Astrocyte of the spinal cord (primary cell): Measurements from ENCODE around the gene NWD2.

Source experiments
- DNase-seq: peaks from one replicate; pipeline ENCODE4 v3.0.0; 2011; ENCODE audit warnings: low read depth, low spot score
- H3K4me3 ChIP-seq: 2 replicates; pipeline ENCODE4 v1.5.1; 2011; ENCODE audit warnings: low read depth, mild to moderate bottlenecking, low read length, moderate library complexity
- in situ Hi-C: cut with HindIII; loops from 2 replicates; pipeline ENCODE4 v1.10.0; 2017; ENCODE audit warnings: low sequenced_read_pairs
- TF ChIP-seq, protein P1 (sequence below): IDR thresholded peaks from 2 replicates; pipeline ENCODE4 v1.5.1; 2012; ENCODE audit warnings: low read depth, mild to moderate bottlenecking, low read length, inconsistent platforms

Gene NWD2

GRCh38 chr4:37279894-37280592 is 35.5 kb downstream of the NWD2 start:
- no peak overlapping the region for H3K4me3 ChIP-seq
- no peak for DNase-seq
- TF ChIP-seq, protein P1, sequence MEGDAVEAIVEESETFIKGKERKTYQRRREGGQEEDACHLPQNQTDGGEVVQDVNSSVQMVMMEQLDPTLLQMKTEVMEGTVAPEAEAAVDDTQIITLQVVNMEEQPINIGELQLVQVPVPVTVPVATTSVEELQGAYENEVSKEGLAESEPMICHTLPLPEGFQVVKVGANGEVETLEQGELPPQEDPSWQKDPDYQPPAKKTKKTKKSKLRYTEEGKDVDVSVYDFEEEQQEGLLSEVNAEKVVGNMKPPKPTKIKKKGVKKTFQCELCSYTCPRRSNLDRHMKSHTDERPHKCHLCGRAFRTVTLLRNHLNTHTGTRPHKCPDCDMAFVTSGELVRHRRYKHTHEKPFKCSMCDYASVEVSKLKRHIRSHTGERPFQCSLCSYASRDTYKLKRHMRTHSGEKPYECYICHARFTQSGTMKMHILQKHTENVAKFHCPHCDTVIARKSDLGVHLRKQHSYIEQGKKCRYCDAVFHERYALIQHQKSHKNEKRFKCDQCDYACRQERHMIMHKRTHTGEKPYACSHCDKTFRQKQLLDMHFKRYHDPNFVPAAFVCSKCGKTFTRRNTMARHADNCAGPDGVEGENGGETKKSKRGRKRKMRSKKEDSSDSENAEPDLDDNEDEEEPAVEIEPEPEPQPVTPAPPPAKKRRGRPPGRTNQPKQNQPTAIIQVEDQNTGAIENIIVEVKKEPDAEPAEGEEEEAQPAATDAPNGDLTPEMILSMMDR = no peak
- in situ Hi-C loops = no loop called here

DNA sequence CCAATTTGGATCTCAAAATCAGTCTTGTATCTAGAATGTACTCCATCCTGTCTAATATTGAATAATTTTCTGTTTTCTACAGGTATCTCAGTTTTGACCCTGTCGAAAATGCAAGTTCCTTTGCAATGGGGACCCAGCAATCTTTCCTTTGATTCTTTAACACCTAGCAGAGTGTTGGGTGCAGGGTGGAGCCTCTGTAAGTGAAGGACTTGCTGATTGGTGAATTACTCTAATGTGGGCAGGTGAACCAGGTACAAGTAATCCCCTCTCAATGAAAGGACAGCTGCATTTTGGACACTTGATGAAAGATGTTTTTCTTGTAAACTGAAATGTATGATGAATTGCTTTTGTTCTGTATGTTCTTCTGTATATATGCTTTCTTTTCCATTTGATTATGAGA is 54.9 kb downstream of the NWD2 start:
- no peak for DNase-seq
- H3K4me3 ChIP-seq = no peak overlapping the region
- in situ Hi-C loops = no loop called here
- TF ChIP-seq, protein P1 = no peak

DNA sequence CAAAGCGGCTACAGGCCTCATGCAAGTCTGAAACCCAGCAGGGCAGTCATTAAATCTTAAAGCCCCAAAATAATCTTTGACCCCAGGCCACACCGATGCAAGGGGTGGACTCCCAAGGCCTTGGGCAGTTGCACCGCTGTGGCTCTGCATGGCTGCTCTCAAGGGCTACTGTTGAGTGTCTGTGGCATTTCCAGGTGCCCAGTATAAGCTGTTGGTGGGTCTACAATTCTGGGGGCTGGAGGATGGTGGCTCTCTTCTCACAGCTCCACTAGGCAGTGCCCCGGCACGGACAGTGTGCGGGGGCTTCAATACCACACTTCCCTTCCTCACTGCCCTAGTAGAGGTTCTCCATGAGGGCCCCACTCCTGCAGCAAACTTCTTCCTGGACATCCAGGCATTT is 60.1 kb downstream of the NWD2 start:
- no peak overlapping the region for H3K4me3 ChIP-seq
- TF ChIP-seq, protein P1 = no peak
- in situ Hi-C loops = no loop called here
- no peak for DNase-seq

DNA sequence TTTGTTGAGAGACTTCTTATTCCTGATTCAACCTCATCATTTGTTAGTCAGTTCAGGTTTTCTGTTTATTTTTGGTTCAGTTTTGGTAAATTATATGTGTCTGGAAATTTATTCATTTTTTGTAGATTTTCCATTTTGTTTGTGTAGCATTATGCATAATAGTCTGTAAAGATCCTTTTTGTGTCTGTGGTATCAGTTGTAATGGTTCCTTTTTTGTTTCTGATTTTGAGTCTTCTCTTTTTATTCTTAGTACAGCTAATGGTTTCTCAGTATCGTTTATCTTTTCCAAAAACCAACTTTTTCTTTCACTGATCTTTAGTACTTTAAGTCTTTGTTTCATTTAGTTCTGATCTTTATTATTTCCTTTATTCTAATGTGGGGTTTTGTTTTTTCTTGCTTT is 61.4 kb downstream of the NWD2 start:
- no peak overlapping the region for H3K4me3 ChIP-seq
- in situ Hi-C loops = no loop called here
- no peak for DNase-seq
- TF ChIP-seq, protein P1 = no peak

DNA sequence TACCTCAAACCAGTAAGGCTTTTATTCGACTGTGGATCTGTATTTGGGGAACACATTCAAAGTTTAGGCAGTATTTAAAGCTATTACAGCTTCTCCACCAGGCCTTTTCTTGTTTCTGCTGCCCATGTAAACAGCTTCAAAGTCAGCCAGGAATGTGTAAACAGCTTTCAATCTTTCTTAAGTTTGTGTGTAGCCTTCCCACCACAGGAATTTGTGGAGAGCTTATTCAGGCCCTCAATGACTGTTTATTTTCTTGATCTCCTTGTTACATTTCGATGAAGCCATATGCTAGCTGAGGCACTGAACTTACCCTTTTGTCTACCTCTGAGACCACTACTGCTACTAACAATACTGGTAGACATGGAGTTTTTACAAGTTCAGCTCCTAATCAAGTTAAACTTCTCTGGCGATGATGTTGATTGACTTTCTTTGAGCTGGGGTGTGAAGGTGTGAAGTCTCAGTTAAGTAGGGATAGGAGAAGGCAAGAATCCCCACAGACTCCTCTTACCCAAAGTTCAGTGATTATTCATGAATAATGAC is 72.6 kb downstream of the NWD2 start:
- DNase-seq = no peak
- in situ Hi-C loops = no loop called here

DNA sequence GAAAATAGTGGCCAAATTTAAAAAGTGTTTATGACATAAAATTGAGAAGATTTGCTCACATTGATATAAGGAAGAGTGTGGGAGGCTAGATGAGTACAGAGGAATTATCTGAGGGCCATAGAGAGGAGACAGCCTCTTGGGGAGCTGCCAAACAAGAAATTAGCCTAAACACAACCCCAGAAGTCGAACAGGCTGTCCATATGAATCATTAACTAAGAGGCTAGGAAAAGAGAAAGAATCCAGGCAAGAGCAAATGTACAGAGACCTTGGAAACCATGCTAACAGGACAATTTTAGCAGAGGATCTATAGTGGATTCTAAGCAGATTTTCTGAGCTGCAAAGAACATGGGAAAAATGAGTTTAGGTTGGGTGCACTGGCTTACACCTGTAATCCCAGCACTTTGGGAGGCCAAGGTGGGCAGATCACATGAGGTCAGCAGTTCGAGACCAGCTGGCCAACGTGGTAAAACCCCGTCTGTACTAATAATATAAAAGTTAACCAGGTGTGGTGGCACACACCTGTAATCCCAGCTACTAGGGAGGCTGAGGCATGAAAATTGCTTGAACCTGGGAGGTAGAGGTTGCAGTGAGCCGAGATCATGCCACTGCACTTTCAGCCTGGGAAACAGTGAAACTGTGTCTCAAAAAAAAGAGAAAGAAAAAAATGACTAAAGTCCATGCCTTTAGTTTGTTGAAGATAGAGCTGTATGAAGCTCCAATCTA is 76.1 kb downstream of the NWD2 start:
- no peak for DNase-seq
- in situ Hi-C loops = no loop called here
- H3K4me3 ChIP-seq = no peak overlapping the region
- TF ChIP-seq, protein P1 = no peak

More for the DNA sequence above, 72.6 kb downstream of the NWD2 start:
- TF ChIP-seq, protein P1 = no peak
- no peak overlapping the region for H3K4me3 ChIP-seq
